Uterus (tissue), 2 donors: ENCODE results near the gene KAT2A.

Experiments used
- POLR2A ChIP-seq, 2 donors: fragments of 450-650 bp; IDR thresholded peaks; one replicate each; pipeline ENCODE4 v1.6.1; 2016; ENCODE audit warnings: antibody characterized with exemption in 2 of 2, mild to moderate bottlenecking in 1 of 2, moderate library complexity in 1 of 2
- TF ChIP-seq, protein P1 (sequence below), 4 experiments: fragments of 200-600 bp in 2 of 4; fragments of 450-650 bp in 2 of 4; sonication (generic) in 2 of 4; IDR thresholded peaks; one replicate each; pipeline ENCODE4 v1.5.1; 2016 to 2019; ENCODE audit warnings: antibody characterized with exemption in 4 of 4, mild to moderate bottlenecking in 2 of 4, moderate library complexity in 1 of 4

DNA sequence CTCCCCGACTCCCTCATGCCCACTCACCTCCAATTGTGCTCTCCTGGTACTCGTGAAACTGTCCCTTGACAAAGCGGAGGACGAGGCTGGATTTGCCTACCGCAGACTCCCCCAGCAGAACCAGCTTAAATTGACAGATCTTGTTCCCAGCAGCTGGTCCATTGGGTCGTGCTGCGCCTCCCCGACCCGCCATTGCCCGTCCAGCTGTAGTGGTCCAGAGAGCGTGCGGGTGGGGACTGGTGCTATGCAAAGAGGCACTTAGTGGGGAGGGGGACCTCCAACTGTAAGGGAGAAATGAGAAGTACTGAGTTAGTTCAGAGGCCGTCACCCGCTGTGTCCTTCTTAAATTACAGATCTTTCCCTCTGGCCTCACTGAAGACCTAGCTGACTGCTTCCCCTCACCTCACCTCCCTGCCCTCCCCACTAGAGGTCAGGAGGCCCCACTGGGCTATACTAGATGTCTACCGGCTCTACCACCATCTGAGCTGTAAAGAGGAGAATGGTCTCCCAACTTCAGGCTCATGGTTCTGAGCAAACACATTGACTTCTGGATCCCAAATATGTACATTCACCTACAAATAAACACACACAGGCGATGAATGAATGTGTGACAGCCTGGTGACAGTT lies 9.3 kb upstream of the KAT2A start:
- TF ChIP-seq, protein P1, sequence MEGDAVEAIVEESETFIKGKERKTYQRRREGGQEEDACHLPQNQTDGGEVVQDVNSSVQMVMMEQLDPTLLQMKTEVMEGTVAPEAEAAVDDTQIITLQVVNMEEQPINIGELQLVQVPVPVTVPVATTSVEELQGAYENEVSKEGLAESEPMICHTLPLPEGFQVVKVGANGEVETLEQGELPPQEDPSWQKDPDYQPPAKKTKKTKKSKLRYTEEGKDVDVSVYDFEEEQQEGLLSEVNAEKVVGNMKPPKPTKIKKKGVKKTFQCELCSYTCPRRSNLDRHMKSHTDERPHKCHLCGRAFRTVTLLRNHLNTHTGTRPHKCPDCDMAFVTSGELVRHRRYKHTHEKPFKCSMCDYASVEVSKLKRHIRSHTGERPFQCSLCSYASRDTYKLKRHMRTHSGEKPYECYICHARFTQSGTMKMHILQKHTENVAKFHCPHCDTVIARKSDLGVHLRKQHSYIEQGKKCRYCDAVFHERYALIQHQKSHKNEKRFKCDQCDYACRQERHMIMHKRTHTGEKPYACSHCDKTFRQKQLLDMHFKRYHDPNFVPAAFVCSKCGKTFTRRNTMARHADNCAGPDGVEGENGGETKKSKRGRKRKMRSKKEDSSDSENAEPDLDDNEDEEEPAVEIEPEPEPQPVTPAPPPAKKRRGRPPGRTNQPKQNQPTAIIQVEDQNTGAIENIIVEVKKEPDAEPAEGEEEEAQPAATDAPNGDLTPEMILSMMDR (IDR thresholded peaks at IDR 0.05) = no peak
- TF ChIP-seq POLR2A (IDR thresholded peaks at IDR 0.05) = no peak
